Ectodermal cell (in vitro differentiated cells): ENCODE results near the gene MEAK7. TPM values are rescaled to one million over a fixed set of nuclear protein-coding genes. Genes with fewer than 3 reads are reported as not detected.

Experiments
- H3K27ac ChIP-seq: 2 replicates; pipeline ENCODE4 v1.7.0; 2013; ENCODE audit warnings: mild to moderate bottlenecking, low read depth, low read length; ENCODE audit not compliant: insufficient read depth, poor library complexity, severe bottlenecking
- H3K27me3 ChIP-seq: 2 replicates; pipeline ENCODE4 v1.7.0; 2013; ENCODE audit warnings: mild to moderate bottlenecking, low read length; ENCODE audit not compliant: insufficient read depth, control insufficient read depth, poor library complexity, severe bottlenecking
- H3K36me3 ChIP-seq: one replicate; pipeline ENCODE4 v1.7.0; 2013; ENCODE audit warnings: low read length; ENCODE audit not compliant: control insufficient read depth, insufficient read depth
- H3K4me1 ChIP-seq: one replicate; pipeline ENCODE4 v1.7.0; 2013; ENCODE audit warnings: low read length; ENCODE audit not compliant: control insufficient read depth, insufficient read depth
- H3K4me3 ChIP-seq: 2 replicates; pipeline ENCODE4 v1.7.0; 2013; ENCODE audit warnings: low read depth, low read length, control low read depth; ENCODE audit not compliant: insufficient read depth
- H3K9me3 ChIP-seq: 2 replicates; pipeline ENCODE4 v1.7.0; 2013; ENCODE audit warnings: mild to moderate bottlenecking, low read length, moderate library complexity; ENCODE audit not compliant: control insufficient read depth
- WGBS, 2 experiments: methylation state at CpG; one replicate each; pipeline ENCODE4 v1.1.7; 2013; ENCODE audit warnings: missing lambda C conversion rate in 2 of 2; 5-methylcytosine and 5-hydroxymethylcytosine counted together
- polyA plus RNA-seq, 4 experiments: library from polyadenylated mRNA; stranded (reverse); fragments of 50-300 nt; gene quantifications; one replicate each; pipeline ENCODE4 v1.2.3, GENCODE V29; 2013

Gene MEAK7
- 23.0 TPM for polyA plus RNA-seq (2013, experiment 1 of 4)
- polyA plus RNA-seq (2013, experiment 2 of 4), result 27.0 TPM
- 15.2 TPM for polyA plus RNA-seq (2013, experiment 3 of 4)
- 16.7 TPM for polyA plus RNA-seq (2013, experiment 4 of 4)

- peak within 1 kb of the TSS; percentile 36 for H3K27ac ChIP-seq
- 9 to 10% methylated on average over 44 to 45 of the region's 45 CpGs for WGBS, 2 experiments
These were observed at the start of gene MEAK7 for GRCh38 chr16:84504420-84505248. Gene MEAK7 (minus strand): TSS chr16:84504659. CDS start chr16:84498086, 6,573 bp downstream.

GRCh38 chr16:84553873-84554399, 49.5 kb upstream of the MEAK7 start:
- WGBS, 2 experiments, result 95% methylated on average over 11 of the region's 11 CpGs
- Histone ChIP-seq H3K4me1 (peaks cover 17% of the 10 kb centered on the region), H3K27me3 (no peaks in the 10 kb centered on the region), H3K27ac (no peak overlapping the region), H3K9me3 (no peaks in the 10 kb centered on the region), H3K4me3 (no peak overlapping the region), H3K36me3 (no peaks in the 10 kb centered on the region)

More at GRCh38 chr16:84504420-84505248, at the start of gene MEAK7:
- Histone ChIP-seq H3K27me3 (no peaks in the 10 kb centered on the region), H3K36me3 (no peaks in the 10 kb centered on the region), H3K4me3 (peak within 1 kb of the TSS; percentile 83), H3K9me3 (no peaks in the 10 kb centered on the region), H3K4me1 (peaks cover 8% of the 10 kb centered on the region)

GRCh38 chr16:84552135-84552534, 47.7 kb upstream of the MEAK7 start:
- Histone ChIP-seq H3K36me3 (no peaks in the 10 kb centered on the region), H3K9me3 (no peaks in the 10 kb centered on the region), H3K27me3 (no peaks in the 10 kb centered on the region), H3K27ac (no peak overlapping the region), H3K4me1 (peaks cover 33% of the 10 kb centered on the region), H3K4me3 (no peak overlapping the region)
- WGBS, 2 experiments, result 82 to 84% methylated on average over 4 of the region's 4 CpGs

- Histone ChIP-seq H3K4me1 (peaks cover 32% of the 10 kb centered on the region), H3K27ac (no peak overlapping the region), H3K36me3 (no peaks in the 10 kb centered on the region), H3K9me3 (no peaks in the 10 kb centered on the region), H3K27me3 (no peaks in the 10 kb centered on the region), H3K4me3 (no peak overlapping the region)
- WGBS, 2 experiments, result 66 to 70% methylated on average over 4 of the region's 4 CpGs
These were observed 45.6 kb upstream of the MEAK7 start for GRCh38 chr16:84550096-84550495.

- 89 to 90% methylated on average over 23 to 25 of the region's 25 CpGs for WGBS, 2 experiments
- H3K4me1 ChIP-seq, result peaks cover 41% of the 10 kb centered on the region
- no peak overlapping the region for H3K4me3 ChIP-seq
- no peaks in the 10 kb centered on the region for H3K27me3 ChIP-seq
- H3K9me3 ChIP-seq, result no peaks in the 10 kb centered on the region
- no peak overlapping the region for H3K27ac ChIP-seq
- no peaks in the 10 kb centered on the region for H3K36me3 ChIP-seq
These were observed 44.7 kb upstream of the MEAK7 start for GRCh38 chr16:84548971-84549844.

GRCh38 chr16:84548508-84548907, 44.0 kb upstream of the MEAK7 start:
- Histone ChIP-seq H3K4me3 (no peak overlapping the region), H3K27me3 (no peaks in the 10 kb centered on the region), H3K9me3 (no peaks in the 10 kb centered on the region), H3K4me1 (peaks cover 41% of the 10 kb centered on the region), H3K36me3 (no peaks in the 10 kb centered on the region), H3K27ac (no peak overlapping the region)
- WGBS, 2 experiments, result 56 to 80% methylated on average over 5 to 8 of the region's 8 CpGs

- Histone ChIP-seq H3K27ac (peak overlapping the region; percentile 88), H3K27me3 (no peaks in the 10 kb centered on the region), H3K4me3 (no peak overlapping the region), H3K9me3 (no peaks in the 10 kb centered on the region), H3K36me3 (no peaks in the 10 kb centered on the region), H3K4me1 (peaks cover 41% of the 10 kb centered on the region)
- 35 to 37% methylated on average over 12 of the region's 12 CpGs for WGBS, 2 experiments
These were observed 43.1 kb upstream of the MEAK7 start for GRCh38 chr16:84547546-84548061.

GRCh38 chr16:84546669-84547545, 42.4 kb upstream of the MEAK7 start:
- no peaks in the 10 kb centered on the region for H3K9me3 ChIP-seq
- peaks cover 41% of the 10 kb centered on the region for H3K4me1 ChIP-seq
- 66 to 68% methylated on average over 22 of the region's 22 CpGs for WGBS, 2 experiments
- no peak overlapping the region for H3K4me3 ChIP-seq
- H3K36me3 ChIP-seq, result no peaks in the 10 kb centered on the region
- H3K27ac ChIP-seq, result peak overlapping the region; percentile 88
- H3K27me3 ChIP-seq, result no peaks in the 10 kb centered on the region

- peaks cover 41% of the 10 kb centered on the region for H3K4me1 ChIP-seq
- no peak overlapping the region for H3K4me3 ChIP-seq
- whole genome bisulfite sequencing, 2 experiments, result 85 to 87% methylated on average over 12 of the region's 12 CpGs
- H3K9me3 ChIP-seq, result no peaks in the 10 kb centered on the region
- H3K27me3 ChIP-seq, result no peaks in the 10 kb centered on the region
- H3K36me3 ChIP-seq, result no peaks in the 10 kb centered on the region
- H3K27ac ChIP-seq, result no peak overlapping the region
These were observed 40.8 kb upstream of the MEAK7 start for GRCh38 chr16:84545114-84545737.
